ENCODE data around the gene WHAMM.

The WHAMM gene

DNA sequence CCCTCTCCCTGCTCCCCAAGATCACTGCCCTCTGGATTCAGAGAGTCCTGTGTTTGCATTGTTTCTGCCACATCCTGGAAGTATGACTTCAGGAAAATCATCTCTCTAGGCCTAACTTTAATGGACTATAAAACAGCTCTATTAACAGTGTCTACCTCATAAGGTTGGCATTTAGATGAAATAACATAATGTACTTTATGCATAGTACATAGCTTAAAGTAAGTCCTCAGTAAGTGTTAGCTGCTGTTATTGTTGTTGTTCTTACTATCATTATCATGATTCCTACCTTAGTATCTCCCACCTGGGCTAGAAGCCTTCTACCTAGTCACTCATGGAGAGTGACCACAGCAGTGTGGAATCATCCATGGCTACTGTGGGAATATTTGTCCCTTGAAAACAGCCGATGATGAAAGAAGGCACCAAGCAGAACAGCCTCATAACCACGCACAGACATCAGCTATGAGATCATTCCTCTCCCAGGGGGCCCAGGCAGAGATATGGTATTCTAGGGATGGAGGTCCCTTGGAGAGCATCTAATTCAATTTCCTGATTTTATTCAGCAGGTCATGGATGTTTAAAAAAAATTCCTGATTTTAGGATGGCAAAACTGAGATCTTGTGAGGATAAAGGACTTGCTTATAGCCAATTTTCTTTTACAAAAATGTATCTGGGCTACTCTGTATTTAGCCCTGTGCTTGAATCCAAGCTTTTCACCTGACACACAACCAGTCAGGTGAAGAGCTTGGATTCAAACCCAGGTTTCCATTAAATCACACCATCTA is 5.4 kb upstream of the WHAMM start:
- no peak overlapping the region for H3K4me3 ChIP-seq
- TF ChIP-seq, protein P1, sequence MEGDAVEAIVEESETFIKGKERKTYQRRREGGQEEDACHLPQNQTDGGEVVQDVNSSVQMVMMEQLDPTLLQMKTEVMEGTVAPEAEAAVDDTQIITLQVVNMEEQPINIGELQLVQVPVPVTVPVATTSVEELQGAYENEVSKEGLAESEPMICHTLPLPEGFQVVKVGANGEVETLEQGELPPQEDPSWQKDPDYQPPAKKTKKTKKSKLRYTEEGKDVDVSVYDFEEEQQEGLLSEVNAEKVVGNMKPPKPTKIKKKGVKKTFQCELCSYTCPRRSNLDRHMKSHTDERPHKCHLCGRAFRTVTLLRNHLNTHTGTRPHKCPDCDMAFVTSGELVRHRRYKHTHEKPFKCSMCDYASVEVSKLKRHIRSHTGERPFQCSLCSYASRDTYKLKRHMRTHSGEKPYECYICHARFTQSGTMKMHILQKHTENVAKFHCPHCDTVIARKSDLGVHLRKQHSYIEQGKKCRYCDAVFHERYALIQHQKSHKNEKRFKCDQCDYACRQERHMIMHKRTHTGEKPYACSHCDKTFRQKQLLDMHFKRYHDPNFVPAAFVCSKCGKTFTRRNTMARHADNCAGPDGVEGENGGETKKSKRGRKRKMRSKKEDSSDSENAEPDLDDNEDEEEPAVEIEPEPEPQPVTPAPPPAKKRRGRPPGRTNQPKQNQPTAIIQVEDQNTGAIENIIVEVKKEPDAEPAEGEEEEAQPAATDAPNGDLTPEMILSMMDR (IDR thresholded peaks at IDR 0.05) = no peak
- DNase-seq (ENCODE audit: low spot score) = no peak
- no peak overlapping the region for H3K27ac ChIP-seq

DNA sequence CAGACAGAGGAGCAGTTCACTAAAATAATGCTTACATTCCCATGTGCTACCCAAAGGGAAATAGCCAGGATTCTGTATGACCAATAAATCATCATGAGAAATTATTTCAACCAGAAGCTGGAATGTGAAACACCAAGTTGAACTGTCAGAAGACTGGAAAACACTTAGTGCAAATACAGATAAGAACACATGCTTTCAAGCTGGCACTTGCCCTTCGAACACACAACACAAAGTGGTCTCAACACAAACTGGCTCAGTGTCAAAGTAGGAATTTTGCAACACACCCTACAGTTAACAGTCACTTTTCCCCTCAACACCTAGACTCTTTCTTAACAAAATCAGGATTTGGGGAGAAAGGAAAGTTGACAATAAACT is 4.9 kb upstream of the WHAMM start:
- Histone ChIP-seq H3K27ac (no peak overlapping the region), H3K4me3 (no peak overlapping the region)
- TF ChIP-seq, protein P1 (IDR thresholded peaks at IDR 0.05) = no peak
- no peak for DNase-seq (ENCODE audit: low spot score)

DNA sequence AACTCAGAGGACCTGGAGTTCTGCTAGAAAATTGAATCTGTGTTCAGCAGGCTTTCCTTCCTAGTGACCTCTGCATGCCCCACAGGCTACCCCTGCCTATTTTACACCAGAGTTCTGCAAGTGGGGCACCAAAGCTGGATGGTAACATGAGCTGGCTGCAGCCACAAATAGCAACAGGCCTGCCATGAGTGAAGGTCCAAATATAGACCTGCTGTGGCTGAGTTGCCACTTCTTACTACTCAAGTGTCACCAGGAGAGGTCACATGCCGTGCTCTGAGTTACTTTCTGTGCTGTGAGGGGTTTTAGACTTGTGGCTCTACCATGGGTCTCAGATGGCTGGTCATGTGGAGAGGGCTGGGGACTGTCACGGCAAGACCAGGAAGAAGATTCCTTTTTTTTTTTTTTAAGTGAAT is 3.4 kb upstream of the WHAMM start, which contains the start of gene FSD2:
Gene FSD2 (minus strand): TSS at position 76 of the 413 bp plus-strand sequence. CDS start 18,679 bp downstream, outside the sequence.
- no peak within 1 kb of the TSS for H3K4me3 ChIP-seq
- TF ChIP-seq, protein P1 (IDR thresholded peaks at IDR 0.05) = no peak
- no peak for DNase-seq (ENCODE audit: low spot score)
- H3K27ac ChIP-seq = no peak within 1 kb of the TSS

DNA sequence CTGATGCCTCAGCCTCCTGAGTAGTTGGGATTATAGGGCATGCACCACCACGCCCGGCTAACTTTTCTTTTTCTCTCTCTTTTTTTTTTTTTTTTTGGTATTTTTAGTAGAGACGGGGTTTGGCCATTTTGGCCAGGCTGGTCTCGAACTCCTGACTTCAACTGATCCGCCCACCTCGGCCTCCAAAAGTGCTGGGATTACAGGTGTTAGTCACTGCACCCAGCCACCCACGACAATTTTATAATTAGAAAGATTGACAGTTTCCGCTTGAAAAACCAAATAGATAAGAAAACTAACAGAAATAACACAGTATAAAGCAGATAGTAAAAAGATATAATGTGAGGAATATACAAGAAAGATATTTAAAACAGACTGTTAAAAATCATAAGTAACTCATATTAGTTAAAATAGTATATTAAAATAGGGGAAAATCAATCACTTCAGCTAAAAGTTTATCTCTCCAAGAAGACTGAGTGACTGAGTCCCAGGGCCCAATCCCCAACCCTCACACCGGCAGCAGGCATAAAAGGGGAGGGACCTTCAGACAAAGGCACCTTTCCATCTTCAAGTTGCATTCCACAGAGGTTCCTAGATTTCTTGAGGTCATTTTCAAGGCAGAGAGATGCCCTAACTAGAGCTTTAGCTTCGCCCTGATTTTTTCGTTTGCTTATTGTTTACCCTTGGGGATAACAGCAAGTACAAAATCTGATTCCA is 1.4 kb upstream of the WHAMM start:
- H3K4me3 ChIP-seq = no peak overlapping the region
- TF ChIP-seq, protein P1 (IDR thresholded peaks at IDR 0.05) = no peak
- no peak for DNase-seq (ENCODE audit: low spot score)
- no peak overlapping the region for H3K27ac ChIP-seq

DNA sequence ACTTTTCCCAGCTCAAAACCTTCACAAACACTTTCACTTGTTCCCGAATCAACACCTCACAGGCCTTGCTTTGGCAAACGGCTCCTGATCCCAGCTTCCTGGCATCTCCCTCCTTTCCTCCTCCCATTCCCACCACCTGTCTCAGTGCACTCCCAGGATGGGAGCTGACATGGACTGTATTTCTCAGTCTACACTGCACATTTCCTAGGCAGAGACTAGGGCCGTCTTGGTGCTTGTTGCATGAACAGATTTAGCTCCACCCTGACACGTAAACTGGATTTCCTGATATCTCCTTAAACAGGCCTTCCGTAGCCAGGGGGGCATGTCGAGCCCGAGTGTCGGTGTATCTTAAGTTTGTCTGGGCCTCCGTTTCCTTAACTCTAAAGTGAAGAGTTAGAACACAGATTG is 790 bp upstream of the WHAMM start:
- DNase-seq (ENCODE audit: low spot score) = no peak

DNA sequence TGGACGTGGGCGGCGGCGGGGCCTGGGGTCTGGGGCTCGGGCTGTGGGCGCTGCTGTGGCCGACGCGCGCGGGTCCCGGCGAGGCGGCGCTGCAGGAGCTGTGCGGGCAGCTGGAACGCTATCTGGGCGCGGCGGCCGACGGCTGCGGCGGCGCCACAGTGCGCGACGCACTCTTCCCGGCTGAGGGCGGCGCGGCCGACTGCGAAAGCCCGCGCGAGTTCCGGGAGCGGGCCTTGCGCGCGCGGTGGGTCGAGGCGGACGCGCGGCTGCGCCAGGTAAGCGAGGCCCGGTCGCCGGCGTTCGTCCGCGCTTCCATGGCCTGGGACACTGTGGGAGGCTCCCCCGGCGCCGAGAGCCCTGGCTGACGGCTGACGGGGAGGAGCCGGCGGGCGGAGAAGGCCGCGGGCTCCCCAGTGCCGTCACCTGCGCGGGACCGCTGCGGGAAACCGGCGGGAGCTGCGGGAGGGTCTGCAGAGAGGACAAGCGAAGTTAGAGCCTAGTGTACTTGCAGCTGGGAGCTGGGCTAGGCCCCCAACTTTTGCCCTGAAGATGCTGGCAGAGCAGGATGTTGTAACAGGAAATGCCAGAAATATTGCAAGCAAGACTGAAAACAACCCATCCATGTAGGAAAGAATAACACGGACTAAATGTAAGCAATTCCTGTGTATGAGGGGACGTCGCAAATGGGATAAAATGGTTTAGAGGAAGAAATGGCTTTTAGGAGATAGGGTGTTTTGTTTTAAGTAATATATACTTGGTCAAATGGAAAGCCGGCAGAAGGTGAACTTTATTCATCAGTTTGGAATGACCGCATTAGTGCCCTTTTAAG is 847 bp downstream of the WHAMM start:
- no peak for DNase-seq (ENCODE audit: low spot score)
- Histone ChIP-seq H3K27ac (peak overlapping the region; percentile 99 to 100), H3K4me3 (peak overlapping the region; percentile 94)
- TF ChIP-seq, protein P1 (IDR thresholded peaks at IDR 0.05) = no peak

More for the DNA sequence above, 790 bp upstream of the WHAMM start:
- TF ChIP-seq, protein P1 (IDR thresholded peaks at IDR 0.05) = no peak
- Histone ChIP-seq H3K27ac (peak overlapping the region; percentile 99 to 100), H3K4me3 (peak overlapping the region; percentile 94)

All from coronary artery (tissue), 2 donors.